ENCODE results near the gene IRX6.

DNA sequence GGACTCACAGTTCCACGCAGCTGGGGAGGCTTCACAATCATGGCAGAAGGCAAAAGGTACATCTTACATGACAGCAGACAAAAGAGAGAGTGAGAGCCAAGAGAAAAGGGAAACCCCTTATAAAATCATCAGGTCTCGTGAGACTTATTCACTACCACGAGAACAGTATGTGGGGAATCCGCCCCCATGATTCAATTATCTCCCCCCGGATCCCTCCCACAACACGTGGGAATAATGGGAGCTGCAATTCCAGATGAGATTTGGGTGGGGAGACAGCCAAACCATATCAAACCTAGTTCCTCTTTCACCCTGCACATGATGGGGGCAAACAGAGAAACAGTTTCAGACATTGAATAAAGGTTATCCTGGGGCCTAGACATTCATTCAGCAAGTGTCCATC, 32.2 kb upstream of the IRX6 start:
- TF ChIP-seq, protein P1, sequence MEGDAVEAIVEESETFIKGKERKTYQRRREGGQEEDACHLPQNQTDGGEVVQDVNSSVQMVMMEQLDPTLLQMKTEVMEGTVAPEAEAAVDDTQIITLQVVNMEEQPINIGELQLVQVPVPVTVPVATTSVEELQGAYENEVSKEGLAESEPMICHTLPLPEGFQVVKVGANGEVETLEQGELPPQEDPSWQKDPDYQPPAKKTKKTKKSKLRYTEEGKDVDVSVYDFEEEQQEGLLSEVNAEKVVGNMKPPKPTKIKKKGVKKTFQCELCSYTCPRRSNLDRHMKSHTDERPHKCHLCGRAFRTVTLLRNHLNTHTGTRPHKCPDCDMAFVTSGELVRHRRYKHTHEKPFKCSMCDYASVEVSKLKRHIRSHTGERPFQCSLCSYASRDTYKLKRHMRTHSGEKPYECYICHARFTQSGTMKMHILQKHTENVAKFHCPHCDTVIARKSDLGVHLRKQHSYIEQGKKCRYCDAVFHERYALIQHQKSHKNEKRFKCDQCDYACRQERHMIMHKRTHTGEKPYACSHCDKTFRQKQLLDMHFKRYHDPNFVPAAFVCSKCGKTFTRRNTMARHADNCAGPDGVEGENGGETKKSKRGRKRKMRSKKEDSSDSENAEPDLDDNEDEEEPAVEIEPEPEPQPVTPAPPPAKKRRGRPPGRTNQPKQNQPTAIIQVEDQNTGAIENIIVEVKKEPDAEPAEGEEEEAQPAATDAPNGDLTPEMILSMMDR (conservative IDR thresholded peaks at IDR 0.05), result no peak
- no peak for TF ChIP-seq EZH2 (IDR thresholded peaks at IDR 0.05; ENCODE audit: low read depth)

Data from PC-9 (cell line).